Subcutaneous adipose tissue (tissue), 4 donors: ENCODE measurements around the gene SURF6. TPM values are rescaled to one million over a fixed set of nuclear protein-coding genes. Genes with fewer than 3 reads are reported as not detected.

Experiments
- total RNA-seq, 4 donors: library from RNA; depleted of rRNA; stranded (reverse); fragments of >200 nt; gene quantifications; one replicate each; pipeline ENCODE4 v1.1.0, GENCODE V29; 2016
- TF ChIP-seq, protein P1 (sequence below): fragments of 450-650 bp; IDR thresholded peaks from one replicate; pipeline ENCODE4 v1.5.1; 2016; ENCODE audit warnings: low read depth, mild to moderate bottlenecking, control low read depth, antibody characterized with exemption, moderate library complexity

The SURF6 gene
- total RNA-seq, 4 donors from 2014 or later, result 7.6 to 27.5 (median 10.4) TPM

DNA sequence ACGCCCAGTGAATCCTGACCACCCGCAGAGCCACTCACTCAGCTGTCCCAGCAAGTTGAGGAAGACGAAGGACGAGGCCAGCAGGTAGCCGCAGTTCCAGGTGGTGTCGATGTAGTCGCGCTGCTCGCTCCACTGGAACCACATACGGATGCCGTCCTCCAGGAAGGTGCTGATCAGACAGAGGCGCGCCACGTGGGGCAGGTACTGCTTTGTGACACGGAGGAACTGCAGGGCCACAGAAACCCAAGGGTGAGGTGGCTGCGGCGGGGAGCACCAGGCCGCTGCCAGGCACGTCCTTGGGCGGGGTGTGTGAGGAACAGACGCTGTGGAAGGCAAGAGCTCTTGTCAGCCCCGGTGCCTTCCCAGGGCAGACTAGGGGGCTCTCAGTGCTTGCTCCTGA is 31.2 kb upstream of the SURF6 start:
- TF ChIP-seq, protein P1, sequence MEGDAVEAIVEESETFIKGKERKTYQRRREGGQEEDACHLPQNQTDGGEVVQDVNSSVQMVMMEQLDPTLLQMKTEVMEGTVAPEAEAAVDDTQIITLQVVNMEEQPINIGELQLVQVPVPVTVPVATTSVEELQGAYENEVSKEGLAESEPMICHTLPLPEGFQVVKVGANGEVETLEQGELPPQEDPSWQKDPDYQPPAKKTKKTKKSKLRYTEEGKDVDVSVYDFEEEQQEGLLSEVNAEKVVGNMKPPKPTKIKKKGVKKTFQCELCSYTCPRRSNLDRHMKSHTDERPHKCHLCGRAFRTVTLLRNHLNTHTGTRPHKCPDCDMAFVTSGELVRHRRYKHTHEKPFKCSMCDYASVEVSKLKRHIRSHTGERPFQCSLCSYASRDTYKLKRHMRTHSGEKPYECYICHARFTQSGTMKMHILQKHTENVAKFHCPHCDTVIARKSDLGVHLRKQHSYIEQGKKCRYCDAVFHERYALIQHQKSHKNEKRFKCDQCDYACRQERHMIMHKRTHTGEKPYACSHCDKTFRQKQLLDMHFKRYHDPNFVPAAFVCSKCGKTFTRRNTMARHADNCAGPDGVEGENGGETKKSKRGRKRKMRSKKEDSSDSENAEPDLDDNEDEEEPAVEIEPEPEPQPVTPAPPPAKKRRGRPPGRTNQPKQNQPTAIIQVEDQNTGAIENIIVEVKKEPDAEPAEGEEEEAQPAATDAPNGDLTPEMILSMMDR, result no peak

DNA sequence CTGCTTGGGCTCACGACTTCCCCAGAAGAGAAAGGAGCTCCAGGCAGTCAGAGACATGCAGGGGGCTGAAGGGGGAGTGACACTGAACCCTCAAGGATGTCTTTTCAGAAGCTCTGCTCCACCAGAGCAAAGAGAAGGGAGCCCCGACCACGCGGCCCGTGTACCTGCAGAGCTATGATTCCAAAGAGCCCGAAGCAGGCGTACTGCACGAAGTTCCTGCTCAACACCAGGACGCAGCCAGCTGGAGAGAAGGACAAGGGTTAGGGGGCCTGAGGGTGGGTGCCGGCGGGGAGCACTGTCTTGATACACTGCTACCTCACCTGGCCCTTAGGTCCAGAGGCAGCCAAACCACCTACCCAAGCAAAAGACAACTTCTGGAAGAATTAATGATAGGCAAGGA is 30.4 kb upstream of the SURF6 start:
- TF ChIP-seq, protein P1, result no peak

DNA sequence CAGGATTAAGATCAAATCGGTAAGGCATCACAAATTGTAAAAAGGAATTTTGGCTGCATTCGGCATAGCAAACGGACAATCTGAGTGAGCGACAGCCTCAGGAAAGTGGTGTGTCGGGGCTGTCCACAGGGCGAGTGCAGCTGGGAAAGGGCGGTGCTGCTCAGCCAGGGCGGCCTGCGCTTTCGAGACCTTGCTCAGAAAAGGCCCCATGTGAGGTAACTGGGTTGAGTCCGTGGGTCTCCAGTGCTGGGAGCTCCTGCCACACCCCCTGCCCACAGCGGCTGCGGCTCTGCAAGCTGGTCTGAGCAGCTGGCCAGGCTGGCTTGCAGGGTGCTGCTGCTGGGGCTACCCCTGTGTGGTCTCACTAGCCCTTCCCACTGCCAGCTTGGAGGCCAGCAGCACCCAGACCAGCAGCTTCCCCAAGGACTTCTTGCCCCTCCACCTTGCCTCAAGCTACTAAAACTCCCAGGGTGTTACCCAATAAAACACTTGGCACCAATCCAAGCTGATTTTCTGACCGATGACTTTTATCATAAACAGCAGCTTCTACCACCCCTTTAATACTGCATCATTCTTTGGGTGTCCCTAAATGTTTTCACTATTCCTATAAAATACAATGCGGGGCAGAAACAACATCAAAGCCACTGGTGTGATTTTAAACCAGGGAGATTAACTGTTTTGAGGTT is 26.5 kb upstream of the SURF6 start:
- TF ChIP-seq, protein P1, result no peak

DNA sequence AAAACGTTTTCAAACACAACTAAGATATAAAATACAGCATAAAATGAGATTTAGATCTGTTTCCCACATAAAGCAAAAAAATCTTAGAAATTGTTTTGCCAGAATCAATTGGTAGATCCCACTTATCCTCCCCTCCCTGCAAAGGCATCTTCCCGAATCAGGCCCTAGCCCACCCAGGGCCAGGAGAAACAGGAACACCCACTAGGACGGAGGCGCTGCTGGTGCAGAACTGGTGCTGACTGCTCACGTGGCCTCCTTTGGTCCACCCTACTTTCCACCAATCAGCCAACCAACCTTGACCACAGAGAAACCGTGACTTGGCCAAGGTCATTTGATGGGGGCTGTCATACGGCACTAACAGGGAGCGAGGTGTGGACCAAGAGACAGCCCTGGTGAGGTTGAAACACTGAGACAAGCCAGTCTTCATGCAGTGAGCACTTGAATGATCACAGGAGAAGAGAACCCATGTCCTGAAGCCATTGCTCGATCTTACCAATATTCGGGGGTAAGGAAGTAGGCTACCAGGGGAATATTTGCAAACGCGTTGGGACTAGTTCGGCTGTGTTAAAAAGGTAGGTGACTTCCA is 25.6 kb upstream of the SURF6 start:
- TF ChIP-seq, protein P1, result no peak

DNA sequence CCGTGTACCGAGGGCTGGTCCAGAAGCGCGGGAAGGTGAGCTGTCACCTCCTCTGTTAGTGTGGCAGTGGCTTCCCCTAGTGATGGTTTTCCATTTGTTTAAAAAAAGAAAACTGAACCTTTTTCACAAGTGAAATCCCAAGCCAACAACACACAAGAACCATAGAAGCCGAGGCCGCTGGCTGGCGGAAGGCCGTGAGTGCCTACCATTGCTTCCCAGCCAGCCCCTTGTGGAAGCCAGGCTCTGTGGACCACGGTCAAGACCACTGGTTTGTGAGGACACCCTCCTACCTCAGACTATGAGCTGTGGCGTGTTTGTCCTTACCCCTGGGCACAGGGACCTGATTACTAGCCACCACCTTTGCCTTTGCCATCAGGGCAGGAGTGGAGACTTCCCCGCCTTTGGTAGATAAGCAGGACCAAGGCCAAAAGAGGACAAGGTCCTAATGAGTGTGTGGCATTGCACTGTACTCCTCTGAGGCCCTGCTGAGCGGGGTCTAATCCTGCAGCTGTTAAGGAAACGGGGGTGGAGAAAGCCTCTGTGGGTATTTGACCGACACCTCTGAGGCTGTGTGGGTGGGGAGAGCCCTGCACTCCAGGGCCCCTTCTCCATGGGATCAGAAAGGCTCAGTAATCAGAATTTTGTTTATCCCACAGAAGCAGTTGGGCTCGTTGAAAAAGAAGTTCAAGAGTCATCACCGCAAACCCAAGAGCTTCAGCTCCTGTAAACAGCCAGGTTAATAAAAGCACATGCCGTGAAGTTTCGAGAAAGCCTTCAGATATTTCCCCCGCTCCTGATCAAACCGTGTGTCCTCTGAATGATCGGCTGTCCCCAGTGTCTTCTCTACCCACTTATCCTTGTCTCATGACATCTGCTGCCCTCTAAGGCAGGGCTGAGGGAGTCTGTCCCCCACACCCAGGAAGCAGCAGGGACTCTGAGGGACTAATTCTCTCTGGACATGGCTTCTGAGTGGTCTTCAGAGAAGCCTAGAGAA is 24.7 kb upstream of the SURF6 start:
- TF ChIP-seq, protein P1, result no peak

DNA sequence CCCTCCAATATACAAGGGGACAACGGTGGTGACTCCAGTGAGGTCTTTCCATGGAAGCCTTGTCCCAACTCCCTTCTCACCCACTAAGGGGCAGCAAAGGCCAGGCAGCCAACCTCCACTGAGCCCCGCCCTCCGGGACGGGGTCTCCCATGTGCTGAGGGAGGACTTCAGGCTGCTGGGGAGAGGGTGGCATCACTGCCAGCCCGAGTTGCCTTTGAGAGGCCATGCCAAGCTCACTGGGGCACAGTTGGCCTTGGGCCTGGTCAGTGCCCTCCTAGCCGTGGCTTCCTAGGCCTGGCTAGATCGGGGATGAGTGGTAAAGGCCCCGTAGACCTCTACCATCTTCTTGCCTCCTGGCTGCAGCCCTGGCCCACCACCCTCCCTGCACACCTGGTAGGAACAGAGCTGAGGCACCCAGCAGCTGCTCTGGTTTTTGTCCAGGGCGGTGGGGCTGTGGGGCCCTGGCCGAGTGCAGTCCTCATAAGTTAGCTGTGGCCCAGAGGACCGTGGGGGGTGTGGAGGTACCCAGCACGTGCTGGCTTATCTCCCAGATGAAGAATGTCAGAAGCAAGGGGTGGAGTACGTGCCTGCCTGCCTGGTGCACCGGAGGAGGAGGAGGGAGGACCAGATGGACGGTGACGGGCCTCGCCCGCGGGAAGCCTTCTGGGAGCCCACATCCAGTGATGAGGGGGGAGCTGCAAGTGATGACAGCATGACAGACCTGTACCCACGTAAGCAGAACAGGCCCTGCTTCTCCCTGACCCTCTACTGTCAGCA is 23.6 kb upstream of the SURF6 start:
- TF ChIP-seq, protein P1, result no peak
